GM21526 (cell line): ENCODE measurements around the gene MN1.

Experiments
- ATAC-seq: cut with Tn5 transposase; IDR thresholded peaks from one replicate; pipeline ENCODE4 v1.9.1; 2021; ENCODE audit warnings: moderate library complexity; ENCODE audit not compliant: unreplicated experiment, low FRiP score

Gene MN1

DNA sequence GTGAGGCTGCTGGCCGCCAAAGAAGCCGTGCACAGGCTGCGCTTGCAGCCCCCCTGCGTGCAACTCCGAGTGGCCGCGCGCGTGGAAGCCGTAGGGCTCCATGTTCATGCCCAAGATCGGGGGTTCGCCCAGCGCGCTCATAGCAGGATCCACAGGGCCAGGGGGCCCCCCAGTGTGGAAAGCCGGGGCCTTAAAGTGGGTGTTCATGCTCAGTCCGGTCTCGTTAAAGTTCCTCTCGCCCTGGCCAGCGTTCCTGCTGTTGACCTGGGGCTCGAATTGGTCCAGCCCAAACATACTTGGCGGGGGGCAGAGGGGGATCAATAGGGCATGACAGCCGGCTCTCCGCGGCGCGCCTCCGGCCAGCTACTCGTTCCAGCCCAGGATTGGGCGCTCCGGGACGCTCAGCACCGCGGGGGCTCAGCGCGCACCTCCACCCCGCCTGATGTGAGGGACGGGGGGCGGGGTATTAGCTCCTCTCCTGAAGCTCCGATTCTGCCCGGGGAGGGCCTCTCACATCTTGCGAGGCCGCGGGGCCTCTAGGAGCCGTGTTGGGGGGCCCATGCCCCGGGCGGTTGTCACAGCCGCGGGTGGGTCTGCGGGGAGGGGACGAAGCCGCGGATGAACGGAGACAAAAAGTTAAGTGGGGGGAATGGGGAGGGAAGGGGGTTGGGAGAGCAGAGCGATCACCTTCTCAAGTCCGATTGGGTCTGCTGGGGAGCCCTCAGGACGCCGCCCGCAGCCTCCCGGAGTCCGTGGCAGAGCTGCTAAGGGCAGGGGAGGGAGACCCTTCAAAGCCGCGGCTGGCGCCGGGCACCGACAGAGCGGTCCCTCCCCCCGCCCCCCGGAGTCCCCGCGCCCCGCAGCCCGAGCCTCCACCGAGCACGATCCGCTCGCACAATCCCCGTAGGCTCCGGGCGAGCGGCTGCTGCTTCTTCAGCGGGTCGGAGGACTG lies 1.0 kb downstream of the MN1 start:
- ATAC-seq = no peak

DNA sequence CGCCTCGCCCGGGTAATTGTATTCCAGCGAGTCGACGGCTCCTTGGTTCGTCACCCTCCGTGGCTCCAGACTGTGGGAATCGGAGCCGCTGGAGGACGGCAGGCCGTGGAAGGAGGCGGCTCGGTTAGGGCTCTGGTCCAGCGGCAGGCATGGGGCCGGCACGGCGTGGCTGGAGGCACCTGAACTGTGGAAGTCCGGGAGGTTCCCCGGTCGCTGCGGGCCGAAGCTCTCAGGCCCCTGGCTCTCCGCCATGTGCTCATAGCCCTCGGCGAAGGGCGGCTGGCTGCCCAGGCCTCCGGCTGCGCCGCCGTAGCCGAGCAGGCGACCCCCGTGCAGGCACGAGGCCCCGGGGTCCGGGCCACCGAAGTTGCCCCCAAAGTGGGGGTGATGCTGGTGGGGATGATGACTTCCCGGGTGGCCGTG lies 1.7 kb downstream of the MN1 start:
- no peak for ATAC-seq

DNA sequence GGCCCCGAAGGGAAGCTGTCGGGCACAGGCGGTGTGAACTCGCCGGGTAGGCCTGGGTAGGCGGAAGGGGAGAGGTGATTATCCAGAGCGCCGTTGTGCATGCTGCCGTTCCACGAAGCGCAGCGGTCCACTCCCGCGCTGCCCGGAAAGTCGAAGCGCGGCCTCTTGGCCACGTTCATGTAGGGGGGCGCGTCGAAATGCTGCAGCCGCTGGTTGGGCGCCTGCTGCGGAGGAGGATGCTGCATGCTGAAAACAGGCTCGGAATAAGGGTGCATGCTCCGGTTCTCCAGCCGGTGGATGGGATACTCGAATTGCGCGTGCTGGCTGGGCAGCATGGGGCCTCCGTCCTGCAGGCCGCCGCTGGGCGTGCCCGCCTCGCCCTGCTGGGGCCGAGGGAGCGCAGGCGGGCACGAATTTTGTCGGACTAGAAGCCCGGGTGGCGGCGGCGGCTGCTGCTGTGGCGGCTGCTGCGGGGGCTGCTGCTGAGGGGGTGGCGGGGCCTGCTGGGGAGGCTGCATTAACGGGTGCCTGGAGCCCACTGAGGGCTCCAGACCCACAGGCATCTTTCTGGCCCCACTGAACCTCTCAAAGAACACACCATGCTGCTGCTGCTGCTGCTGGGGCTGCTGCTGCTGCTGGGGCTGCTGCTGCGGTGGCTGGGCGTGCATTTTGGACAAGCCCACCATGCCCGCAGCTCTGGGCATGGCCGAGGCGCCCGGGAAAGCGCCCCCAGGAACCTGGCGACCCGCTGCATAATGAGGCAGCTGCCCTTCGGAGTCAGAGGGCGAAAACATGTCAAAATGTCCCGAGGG lies 2.3 kb downstream of the MN1 start:
- ATAC-seq = no peak

DNA sequence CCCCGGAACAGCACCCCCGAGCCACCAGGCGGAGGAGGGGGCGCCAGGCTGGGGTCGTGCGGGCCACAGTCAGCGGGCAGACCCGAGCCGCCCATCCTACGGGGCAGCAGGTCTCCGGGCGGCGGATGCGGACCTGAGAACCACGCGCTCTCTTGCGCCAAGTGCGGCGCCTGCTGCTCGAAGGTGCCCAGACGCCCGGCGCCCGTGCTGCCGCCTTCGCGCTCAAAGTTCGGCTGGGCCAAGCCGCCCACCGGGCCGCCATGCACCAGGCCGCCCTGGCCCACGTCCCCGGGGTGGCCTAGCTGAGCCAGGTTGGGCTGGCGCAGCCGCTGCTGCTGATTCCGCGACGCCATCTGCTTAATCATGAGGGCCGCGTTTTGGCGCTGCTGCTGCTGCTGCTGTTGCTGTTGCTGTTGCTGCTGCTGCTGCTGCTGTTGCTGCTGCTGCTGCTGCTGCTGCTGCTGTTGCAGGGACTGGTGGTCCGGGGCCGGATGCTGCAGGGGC lies 3.0 kb downstream of the MN1 start:
- ATAC-seq = no peak

DNA sequence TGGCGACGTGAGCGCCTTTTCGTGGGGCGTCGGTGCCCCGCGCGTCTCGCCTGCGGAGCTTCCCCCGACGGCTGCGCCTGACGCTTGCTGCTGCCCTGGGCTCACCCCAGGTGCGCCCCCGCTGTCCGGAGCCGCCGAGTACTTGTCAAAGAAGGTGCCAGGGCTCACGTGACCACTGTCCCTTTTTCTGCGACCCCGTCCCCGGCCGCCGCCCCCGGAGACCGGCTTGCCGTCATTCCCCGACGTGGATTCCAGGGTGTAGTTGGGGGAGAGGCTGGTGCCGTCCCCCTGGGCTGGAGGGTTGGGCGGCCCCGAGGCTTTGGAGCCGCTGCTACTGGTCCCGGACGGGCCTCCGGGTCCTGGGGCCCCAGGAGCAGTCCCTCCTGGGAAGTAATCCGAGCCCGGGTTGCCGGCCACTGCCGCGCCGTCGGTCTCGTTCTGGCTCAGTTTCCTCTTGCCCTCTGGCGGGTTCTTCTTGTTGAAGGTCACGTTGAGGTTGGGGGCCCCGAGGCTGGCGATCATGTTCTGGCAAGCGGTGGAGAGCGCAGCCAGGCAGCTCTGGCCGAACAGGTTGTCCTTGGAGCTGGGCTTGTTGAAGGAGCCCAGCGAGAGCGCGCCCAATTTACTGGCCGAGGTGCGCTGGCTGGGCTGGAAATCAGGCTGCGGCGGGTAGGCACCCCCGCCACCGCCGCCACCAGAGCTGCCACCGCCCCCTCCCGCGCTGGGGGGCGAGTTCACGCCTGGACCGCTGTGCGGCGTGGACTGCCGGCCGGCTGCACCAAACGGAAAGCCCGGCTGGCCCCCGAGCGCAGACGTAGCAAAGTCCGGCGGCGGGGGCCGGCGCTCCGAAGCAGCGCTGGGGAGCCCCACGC lies 3.8 kb downstream of the MN1 start:
- no peak for ATAC-seq

DNA sequence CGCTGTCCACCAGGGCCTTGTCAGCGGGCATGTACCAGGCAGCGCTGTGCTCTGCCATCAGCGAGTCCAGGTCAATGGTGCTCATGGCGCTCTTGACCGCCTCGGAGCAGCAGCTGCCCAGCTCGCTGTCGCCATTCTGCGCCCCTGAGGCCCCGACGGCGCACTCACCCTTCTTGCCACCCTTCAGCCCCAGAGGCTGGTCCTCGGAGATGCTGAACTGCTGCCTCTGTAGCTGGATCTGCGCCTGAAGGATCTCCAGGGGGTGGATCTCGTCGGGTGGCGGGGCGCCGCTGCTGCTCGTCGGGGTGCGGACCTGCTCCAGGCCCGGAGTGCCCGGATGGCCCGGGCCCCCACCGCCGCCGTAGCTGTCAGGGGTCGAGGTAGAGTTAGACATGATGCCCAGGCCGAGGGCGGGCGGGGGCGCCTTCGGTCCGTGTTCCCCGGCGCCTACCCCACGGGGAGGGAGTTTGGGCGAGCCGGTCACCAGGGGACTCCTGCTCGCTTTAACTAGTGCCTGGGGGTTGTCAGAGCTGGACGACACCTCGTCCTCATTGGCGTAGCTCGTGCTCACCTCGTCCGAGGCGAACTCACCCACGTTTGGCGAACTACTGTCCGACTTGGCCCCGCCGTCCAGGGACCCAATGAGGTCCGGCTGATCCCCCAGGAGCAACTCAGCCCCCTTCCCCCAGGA lies 4.6 kb downstream of the MN1 start:
- no peak for ATAC-seq

DNA sequence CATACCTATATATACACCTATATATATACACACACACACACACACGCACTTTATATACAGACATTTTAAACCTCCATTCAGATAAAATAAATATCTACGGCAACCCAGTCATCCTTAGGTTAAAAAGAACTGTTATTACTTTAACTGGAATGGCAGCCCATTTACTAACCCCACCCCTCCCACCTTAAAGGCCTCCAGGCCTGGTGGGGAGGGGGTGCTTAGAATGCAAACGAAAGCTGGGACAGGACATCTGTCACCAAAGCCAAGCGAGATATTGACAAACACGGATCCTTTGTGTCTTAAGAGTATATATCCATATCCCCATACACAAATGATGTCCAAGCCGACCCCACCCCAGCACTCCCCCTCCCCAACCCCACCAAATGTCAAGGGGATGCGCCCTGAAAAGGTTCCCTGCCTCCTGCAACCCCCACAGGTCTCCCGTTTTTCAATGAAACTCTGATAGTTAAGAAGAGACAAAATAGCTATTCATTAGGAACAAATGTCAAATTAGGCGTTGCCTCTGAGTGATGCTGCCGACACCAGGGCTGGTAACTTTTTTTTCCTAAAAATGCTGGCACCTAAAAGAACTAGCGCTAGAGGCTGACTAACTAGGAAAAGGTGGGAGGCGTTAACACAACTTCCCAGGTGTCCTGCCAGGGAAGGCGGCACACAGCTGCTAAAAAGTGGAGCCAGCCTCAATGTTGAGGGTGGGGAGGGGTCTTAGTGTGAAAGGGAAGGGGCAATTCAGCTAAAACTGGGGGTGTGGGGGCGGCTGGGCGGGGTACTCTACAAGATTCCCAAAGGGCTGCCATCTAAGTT lies 5.6 kb downstream of the MN1 start:
- no peak for ATAC-seq

DNA sequence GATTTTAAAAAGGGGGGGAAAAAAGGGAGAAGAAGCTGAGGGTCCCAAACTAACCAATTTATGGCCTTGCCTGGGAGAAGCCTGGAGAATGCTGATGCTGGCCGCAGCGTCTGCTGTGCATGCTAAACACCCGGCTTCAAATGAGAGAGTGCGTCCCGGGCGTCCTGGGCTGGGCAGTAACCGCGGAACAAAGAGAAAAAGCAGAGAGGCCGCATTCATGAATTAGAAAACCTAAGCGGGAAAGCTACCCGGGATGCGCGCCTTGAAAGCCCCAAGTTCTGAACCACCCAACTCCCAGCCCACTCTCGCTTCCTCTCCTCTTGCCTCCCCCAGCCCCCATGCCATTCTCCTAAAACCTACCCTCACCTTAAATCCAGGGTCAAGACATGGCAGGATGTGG lies 6.5 kb downstream of the MN1 start:
- ATAC-seq = no peak

DNA sequence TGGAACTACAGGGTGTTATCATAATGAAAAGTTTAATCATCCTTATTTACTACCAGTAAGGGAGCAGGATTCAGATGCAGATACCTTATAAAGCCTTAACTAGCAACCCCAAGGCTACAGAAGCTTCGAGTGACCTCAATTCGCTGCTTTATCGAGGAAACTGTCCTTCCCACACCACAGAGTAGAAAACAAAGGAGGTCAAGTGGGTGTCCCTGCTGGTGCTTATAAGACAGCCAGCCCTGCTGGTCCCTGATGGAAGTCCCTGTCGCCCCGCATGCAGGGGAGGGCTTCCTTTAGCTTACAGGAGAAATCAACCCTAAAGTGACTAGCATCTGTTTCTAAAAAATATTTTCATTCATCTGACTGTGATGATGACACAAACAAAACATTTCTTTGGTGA lies 7.3 kb downstream of the MN1 start:
- no peak for ATAC-seq

DNA sequence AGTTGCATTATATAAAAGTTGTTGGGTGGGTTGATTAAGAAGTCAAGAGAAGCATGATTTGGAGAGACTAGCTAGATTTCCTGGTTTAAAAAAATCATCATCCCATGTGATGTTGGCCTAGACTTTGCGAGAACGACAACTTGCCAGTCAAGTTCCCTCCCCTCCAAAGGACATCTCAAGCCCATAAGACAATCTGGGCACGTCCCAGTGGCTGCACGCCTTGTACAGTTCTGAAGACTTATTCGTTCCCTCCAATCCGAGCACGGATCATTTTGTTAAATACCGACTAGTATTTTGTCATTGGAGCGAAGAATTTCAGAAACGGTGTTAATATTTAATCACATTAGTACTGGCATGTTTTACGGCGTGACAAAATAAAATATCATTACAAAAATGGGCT lies 8.0 kb downstream of the MN1 start:
- ATAC-seq = no peak

DNA sequence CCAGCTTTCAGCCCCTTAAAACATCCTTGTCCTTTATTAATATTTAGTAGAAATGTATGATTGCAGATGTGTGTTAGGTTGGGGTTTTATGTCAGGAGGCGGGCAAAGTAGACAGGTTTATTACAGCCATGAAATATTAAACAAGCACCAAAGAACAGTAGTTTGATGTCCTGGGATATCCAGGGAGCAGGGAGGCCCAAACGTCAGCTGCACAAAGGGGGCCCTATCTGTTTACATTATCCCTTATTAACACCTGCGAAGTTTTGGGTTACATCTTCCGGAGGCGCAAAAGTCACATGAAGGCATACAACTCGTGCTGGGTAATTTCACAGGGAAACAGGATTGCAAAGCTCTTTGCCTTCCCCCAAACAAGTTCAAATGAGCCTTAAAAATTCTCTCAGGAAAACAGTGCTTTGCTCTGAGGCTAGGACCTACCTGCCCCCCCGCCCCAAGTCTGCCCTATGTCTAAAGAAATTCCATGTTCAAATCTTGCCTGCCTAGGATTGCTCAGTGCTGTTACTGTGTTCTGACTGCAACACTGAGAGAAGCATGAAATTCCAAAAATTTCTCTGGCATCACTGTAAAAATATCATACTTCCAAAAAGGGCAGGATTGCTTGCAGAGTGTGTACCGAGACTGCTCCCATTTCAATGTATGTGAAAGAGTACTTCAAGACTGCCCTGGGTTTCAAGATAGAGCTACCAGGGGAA lies 8.9 kb downstream of the MN1 start:
- ATAC-seq = no peak

DNA sequence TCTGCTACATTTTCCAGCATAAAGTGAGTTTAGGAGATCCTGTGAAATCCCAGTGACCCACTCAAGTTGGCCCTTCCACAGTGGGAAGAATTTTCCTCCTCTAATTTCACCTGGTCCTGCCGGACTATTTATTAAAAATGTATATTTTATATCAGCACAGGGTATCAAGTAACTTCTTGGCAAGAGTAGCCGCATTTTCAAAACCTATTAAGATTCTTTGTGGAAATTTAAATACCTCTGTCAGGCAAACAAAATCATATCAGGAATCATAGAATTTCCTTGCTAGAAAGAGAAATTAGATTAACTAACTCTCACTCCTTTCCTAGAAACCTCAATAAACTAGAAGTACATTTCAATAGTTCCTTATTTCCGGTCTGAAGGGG lies 9.7 kb downstream of the MN1 start:
- no peak for ATAC-seq

DNA sequence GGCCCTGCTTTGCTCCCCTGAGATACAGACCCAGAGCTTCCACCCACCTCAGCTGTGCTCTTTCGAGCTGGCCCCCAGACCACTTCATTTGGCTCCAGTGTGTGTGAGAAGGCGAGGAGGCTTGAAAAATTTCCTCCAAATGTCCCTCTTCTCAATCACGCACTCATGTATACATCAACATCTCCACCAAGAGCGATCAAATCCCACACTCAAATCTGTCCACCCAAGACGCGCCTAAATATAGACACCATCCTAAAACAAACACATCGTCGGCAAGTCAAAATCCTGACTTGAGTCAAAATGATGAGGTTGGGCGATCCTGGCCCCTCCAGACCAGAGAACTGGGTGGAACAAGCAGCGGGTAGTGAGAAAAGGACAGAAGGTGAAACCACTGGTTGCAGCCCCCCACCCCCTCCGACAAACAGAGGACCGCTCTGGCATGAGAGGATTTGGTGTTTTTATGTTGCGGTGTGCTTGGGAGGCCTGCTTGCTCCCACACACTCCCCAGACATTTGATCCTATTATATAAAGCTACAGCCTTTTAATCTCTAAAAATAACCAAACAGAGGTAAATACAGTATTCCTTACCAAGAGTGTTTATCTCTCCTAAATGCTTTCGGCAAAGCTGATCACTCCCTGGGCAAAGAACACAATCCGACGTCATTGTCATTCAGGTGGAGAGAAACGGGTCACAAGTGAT lies 10.2 kb downstream of the MN1 start:
- ATAC-seq = no peak

DNA sequence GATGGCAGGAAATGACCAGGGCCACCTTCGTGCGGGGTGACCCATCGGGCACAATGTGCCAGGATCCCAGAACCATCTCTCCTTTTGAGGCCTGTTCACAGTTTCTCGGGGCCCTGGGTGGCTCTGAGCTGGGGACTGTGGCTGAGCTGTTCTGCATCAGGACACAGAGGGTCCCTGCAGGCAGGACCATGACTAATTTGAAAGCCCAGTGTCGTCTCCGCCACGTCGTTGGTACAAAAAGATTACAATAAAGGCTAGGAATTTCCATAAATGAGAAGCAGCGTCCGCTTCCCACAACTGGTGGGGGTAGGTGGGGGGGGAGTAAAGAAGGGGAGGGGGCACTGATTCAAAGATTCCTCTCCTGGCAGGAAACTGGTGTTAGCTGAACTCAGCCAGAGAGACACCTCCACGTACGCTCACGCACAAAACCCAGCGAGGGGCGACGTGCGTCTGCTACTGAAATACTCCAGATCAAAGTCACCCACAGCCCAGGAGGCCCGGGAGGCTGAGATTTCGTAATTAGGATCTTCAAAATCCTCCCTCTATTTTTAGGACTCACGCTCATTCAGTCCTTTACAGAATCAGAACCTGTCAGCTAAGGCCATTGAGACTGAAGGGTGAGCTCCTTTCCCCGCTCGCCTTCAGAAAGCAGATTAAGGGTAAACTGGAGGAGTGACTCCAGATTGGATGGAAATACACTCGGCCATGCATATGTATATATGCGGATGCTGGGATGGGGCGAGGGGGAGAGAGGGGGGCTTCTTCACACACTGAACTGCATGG lies 11.0 kb downstream of the MN1 start:
- ATAC-seq = no peak

DNA sequence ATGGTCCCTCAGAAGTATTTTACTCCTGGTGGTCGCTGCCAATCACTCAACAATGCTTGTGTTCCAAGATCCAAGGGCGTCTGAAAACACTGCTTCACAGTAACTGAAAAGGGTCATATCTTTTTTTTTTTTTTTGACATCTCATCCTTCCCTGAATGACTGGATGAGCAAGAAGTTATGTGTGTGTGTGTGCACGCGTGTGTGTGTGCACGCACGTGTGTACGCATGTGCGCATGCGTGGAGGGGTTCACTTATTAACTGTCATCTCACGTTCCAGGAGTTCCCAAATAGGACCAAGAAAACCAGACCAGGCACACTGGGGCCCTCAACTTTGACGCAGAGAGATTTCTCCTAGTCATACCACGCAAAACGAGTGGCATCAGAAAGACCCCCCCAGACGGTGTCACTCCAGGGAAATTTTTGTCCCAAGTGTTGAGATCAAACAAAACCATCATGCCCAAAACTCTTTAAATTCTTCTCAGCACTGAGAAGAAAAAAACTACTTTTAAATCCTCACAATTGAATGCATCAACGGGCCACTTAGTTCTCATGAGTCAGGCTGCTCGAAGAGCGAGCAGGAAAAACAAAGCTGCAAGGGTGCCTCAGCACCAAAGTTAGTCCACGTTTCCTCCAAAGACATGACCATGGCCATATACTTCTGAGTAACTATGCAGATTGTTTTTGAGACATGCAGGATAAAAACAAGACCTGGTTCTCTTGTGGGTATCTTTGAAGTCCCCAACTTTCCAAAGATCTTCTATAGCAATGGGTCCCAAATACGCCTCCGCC lies 12.9 kb downstream of the MN1 start:
- no peak for ATAC-seq

DNA sequence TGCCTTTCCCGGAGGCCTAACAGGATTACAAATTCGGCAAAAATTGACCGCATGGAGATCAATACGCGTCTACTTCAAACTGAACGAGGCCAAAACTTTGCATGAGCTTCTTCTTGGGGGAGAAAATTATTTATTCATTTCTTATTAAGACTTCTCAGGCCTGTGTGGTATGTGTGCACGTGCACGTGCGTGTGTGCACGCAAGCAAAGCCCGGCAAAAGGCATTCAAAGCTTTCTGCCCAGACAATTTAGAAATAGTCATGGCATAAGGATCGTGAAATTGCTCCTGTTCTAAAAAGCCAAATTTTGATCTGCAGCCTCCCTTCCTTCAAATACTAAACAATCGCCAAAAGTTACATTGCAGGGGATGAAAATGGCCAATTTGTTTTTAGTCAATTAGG lies 14.6 kb downstream of the MN1 start:
- ATAC-seq = no peak
